H9 (cell line): ENCODE data around the gene PEDS1. TPM values are rescaled to one million over a fixed set of nuclear protein-coding genes. Genes with fewer than 3 reads are reported as not detected.

Experiments used
- DNase-seq: peaks from one replicate; pipeline ENCODE4 v3.0.0-alpha.2; 2017
- H2AFZ ChIP-seq: one replicate; pipeline ENCODE4 v1.6.1; 2013; ENCODE audit warnings: mild to moderate bottlenecking, low read length, control low read depth, moderate library complexity
- H2AK5ac ChIP-seq: 2 replicates; pipeline ENCODE4 v1.6.1; 2013; ENCODE audit warnings: low read length, control low read depth, mixed read lengths; ENCODE audit not compliant: insufficient read length
- H2BK120ac ChIP-seq: one replicate; pipeline ENCODE4 v1.6.1; 2013; ENCODE audit warnings: low read depth, mild to moderate bottlenecking, low read length, control low read depth, inconsistent platforms; ENCODE audit not compliant: poor library complexity, severe bottlenecking
- H2BK12ac ChIP-seq: 2 replicates; pipeline ENCODE4 v1.6.1; 2013; ENCODE audit warnings: low read length, control low read depth, mixed read lengths, low read depth; ENCODE audit not compliant: insufficient read length
- H2BK15ac ChIP-seq: 2 replicates; pipeline ENCODE4 v1.6.1; 2013; ENCODE audit warnings: low read depth, low read length, control low read depth
- H2BK20ac ChIP-seq: one replicate; pipeline ENCODE4 v1.6.1; 2013; ENCODE audit warnings: low read depth, mild to moderate bottlenecking, low read length, control low read depth, inconsistent platforms; ENCODE audit not compliant: poor library complexity, severe bottlenecking
- H2BK5ac ChIP-seq: 2 replicates; pipeline ENCODE4 v1.6.1; 2013; ENCODE audit warnings: low read length, control low read depth, mixed read lengths; ENCODE audit not compliant: insufficient read length
- H3K14ac ChIP-seq: 2 replicates; pipeline ENCODE4 v1.6.1; 2013; ENCODE audit warnings: low read length, control low read depth; ENCODE audit not compliant: insufficient read depth
- H3K18ac ChIP-seq: 2 replicates; pipeline ENCODE4 v1.6.1; 2013; ENCODE audit warnings: low read depth, mild to moderate bottlenecking, mixed read lengths, low read length, control low read depth; ENCODE audit not compliant: insufficient read length
- H3K23ac ChIP-seq: 2 replicates; pipeline ENCODE4 v1.6.1; 2013; ENCODE audit warnings: low read length, control low read depth, mixed read lengths, low read depth; ENCODE audit not compliant: insufficient read length
- H3K23me2 ChIP-seq: 2 replicates; pipeline ENCODE4 v1.6.1; 2013; ENCODE audit warnings: low read depth, mild to moderate bottlenecking, mixed read lengths, low read length, control low read depth; ENCODE audit not compliant: insufficient read length, poor library complexity, severe bottlenecking
- H3K27ac ChIP-seq: 2 replicates; pipeline ENCODE4 v1.5.1; 2013; ENCODE audit warnings: low read length, control low read depth, mixed read lengths, low read depth; ENCODE audit not compliant: insufficient read length
- H3K27me3 ChIP-seq: 2 replicates; pipeline ENCODE4 v1.6.1; 2013; ENCODE audit warnings: low read length, control low read depth, inconsistent platforms; ENCODE audit not compliant: insufficient read depth
- H3K4ac ChIP-seq: 2 replicates; pipeline ENCODE4 v1.6.1; 2013; ENCODE audit warnings: low read depth, mild to moderate bottlenecking, control low read depth, inconsistent platforms, low read length, moderate library complexity
- H3K4me1 ChIP-seq: 2 replicates; pipeline ENCODE4 v1.6.1; 2013; ENCODE audit warnings: low read length, control low read depth, inconsistent platforms; ENCODE audit not compliant: insufficient read depth
- H3K4me2 ChIP-seq: 2 replicates; pipeline ENCODE4 v1.6.1; 2013; ENCODE audit warnings: low read length, control low read depth, mixed read lengths; ENCODE audit not compliant: insufficient read length, insufficient read depth
- H3K56ac ChIP-seq: 2 replicates; pipeline ENCODE4 v1.6.1; 2013; ENCODE audit warnings: low read depth, mild to moderate bottlenecking, mixed read lengths, low read length, control low read depth; ENCODE audit not compliant: insufficient read length
- H3K79me1 ChIP-seq: 2 replicates; pipeline ENCODE4 v1.6.1; 2013; ENCODE audit warnings: low read depth, mild to moderate bottlenecking, moderate library complexity, low read length, control low read depth, inconsistent platforms; ENCODE audit not compliant: insufficient read depth, poor library complexity, severe bottlenecking
- H3K79me2 ChIP-seq: 2 replicates; pipeline ENCODE4 v1.6.1; 2013; ENCODE audit warnings: low read length, control low read depth, inconsistent platforms; ENCODE audit not compliant: insufficient read depth
- H3K9ac ChIP-seq: 2 replicates; pipeline ENCODE4 v1.6.1; 2013; ENCODE audit warnings: low read length, control low read depth, mixed read lengths; ENCODE audit not compliant: insufficient read length; ENCODE audit errors: extremely low read depth
- H3K9me3 ChIP-seq: one replicate; pipeline ENCODE4 v1.6.1; 2013; ENCODE audit warnings: low read depth, low read length, inconsistent platforms; ENCODE audit not compliant: control insufficient read depth
- H3T11ph ChIP-seq: one replicate; pipeline ENCODE4 v1.6.1; 2013; ENCODE audit warnings: mild to moderate bottlenecking, low read length, control low read depth, inconsistent platforms
- H4K20me1 ChIP-seq: one replicate; pipeline ENCODE4 v1.6.1; 2013; ENCODE audit not compliant: control insufficient read depth, insufficient read length, insufficient read depth
- H4K5ac ChIP-seq: 2 replicates; pipeline ENCODE4 v1.6.1; 2013; ENCODE audit warnings: low read depth, mild to moderate bottlenecking, mixed read lengths, low read length, control low read depth; ENCODE audit not compliant: insufficient read length
- H4K8ac ChIP-seq: replicated peaks from 2 replicates; pipeline ENCODE4 v1.6.1; 2013; ENCODE audit warnings: low read length, control low read depth, mixed read lengths, low read depth; ENCODE audit not compliant: insufficient read length
- H4K91ac ChIP-seq: 2 replicates; pipeline ENCODE4 v1.6.1; 2013; ENCODE audit warnings: low read depth, mild to moderate bottlenecking, moderate library complexity, mixed read lengths, low read length, control low read depth; ENCODE audit not compliant: insufficient read length
- H3K27ac Mint-ChIP-seq, 3 experiments: 2 replicates in 2 of 3; 3 replicates in 1 of 3; pipeline ENCODE4 v1.8.0; 2020 to 2021; ENCODE audit warnings: mixed read lengths in 3 of 3, mild to moderate bottlenecking in 1 of 3, moderate library complexity in 1 of 3
- H3K27me3 Mint-ChIP-seq: 2 replicates; pipeline ENCODE4 v1.8.0; 2021; ENCODE audit warnings: low read depth, mild to moderate bottlenecking, moderate library complexity, mixed read lengths
- H3K36me3 Mint-ChIP-seq, 3 experiments: 2 replicates in 2 of 3; 3 replicates in 1 of 3; pipeline ENCODE4 v1.8.0; 2020 to 2021; ENCODE audit warnings: low read depth in 3 of 3, mixed read lengths in 3 of 3; ENCODE audit not compliant: insufficient read depth in 1 of 3
- H3K4me1 Mint-ChIP-seq, 2 experiments: 2 replicates each; pipeline ENCODE4 v1.8.0; 2020; ENCODE audit warnings: mixed read lengths in 2 of 2
- H3K4me3 Mint-ChIP-seq, 2 experiments: 2 replicates in 1 of 2; 3 replicates in 1 of 2; pipeline ENCODE4 v1.8.0; 2020 to 2021; ENCODE audit warnings: mild to moderate bottlenecking in 2 of 2, mixed read lengths in 2 of 2, moderate library complexity in 1 of 2
- H3K9me3 Mint-ChIP-seq, 2 experiments: 2 replicates in 1 of 2; 3 replicates in 1 of 2; pipeline ENCODE4 v1.8.0; 2020; ENCODE audit warnings: mild to moderate bottlenecking in 2 of 2, mixed read lengths in 2 of 2, moderate library complexity in 1 of 2
- WGBS: extraction: QIAGEN DNeasy Blood & Tissue Kit; methylation state at CpG from one replicate; pipeline ENCODE4 v1.1.7; 2013; ENCODE audit warnings: missing lambda C conversion rate, low lambda C conversion rate, mixed read lengths; ENCODE audit not compliant: insufficient read length; ENCODE audit errors: extremely low coverage; 5-methylcytosine and 5-hydroxymethylcytosine counted together
- total RNA-seq: library from RNA; stranded (reverse); gene quantifications from 2 replicates; pipeline ENCODE4 v1.2.1, GENCODE V29; 2021
- TF ChIP-seq, protein P1 (sequence below): fragments of 200-600 bp; sonication (generic); conservative IDR thresholded peaks from 3 replicates; pipeline ENCODE4 v1.8.0; 2021; ENCODE audit warnings: antibody characterized with exemption, mild to moderate bottlenecking

PEDS1 gene
- total RNA-seq, 1 experiment from 2014 or later = 29.3 TPM

- peaks cover 0 to 5% (median 0%) of the 10 kb centered on the region in 3 experiments; a peak in 3 of 7 replicates for H3K36me3 Mint-ChIP-seq
- Histone ChIP-seq H3K14ac (peak within 1 kb of the TSS; percentile 36), H3K23ac (no peak within 1 kb of the TSS), H2AK5ac (no peak within 1 kb of the TSS), H3K9ac (peak within 1 kb of the TSS; percentile 9), H2AFZ (no peak within 1 kb of the TSS), H3K79me2 (peaks cover 1% of the 10 kb centered on the region; the same call in 1 of the 2 replicates), H4K91ac (no peak within 1 kb of the TSS), H3K79me1 (no peaks in the 10 kb centered on the region), H3K23me2 (peaks cover 5% of the 10 kb centered on the region), H2BK15ac (no peak within 1 kb of the TSS), H3K27ac (no peak within 1 kb of the TSS), H2BK12ac (no peak within 1 kb of the TSS), H3K56ac (no peak within 1 kb of the TSS), H4K8ac (no peak within 1 kb of the TSS), H3K27me3 (no peaks in the 10 kb centered on the region), H4K5ac (no peak within 1 kb of the TSS), H3K4me1 (peaks cover 3% of the 10 kb centered on the region; the same call in 1 of the 2 replicates), H2BK20ac (no peak within 1 kb of the TSS), H3K9me3 (no peaks in the 10 kb centered on the region), H2BK5ac (no peak within 1 kb of the TSS), H3K4me2 (peak within 1 kb of the TSS; percentile 40), H3T11ph (no peak within 1 kb of the TSS), H2BK120ac (no peak within 1 kb of the TSS), H3K18ac (peak within 1 kb of the TSS; percentile 46), H3K4ac (no peak within 1 kb of the TSS), H4K20me1 (peaks cover 3% of the 10 kb centered on the region)
- WGBS = no CpG with 5 or more reads among the region's 89 CpGs
- peak within 1 kb of the TSS in 2 of 3 experiments; percentile 74 to 85; a peak in 1 of 7 replicates for H3K27ac Mint-ChIP-seq
- H3K4me1 Mint-ChIP-seq = peaks cover 43 to 59% of the 10 kb centered on the region in 2 experiments
- TF ChIP-seq, protein P1, sequence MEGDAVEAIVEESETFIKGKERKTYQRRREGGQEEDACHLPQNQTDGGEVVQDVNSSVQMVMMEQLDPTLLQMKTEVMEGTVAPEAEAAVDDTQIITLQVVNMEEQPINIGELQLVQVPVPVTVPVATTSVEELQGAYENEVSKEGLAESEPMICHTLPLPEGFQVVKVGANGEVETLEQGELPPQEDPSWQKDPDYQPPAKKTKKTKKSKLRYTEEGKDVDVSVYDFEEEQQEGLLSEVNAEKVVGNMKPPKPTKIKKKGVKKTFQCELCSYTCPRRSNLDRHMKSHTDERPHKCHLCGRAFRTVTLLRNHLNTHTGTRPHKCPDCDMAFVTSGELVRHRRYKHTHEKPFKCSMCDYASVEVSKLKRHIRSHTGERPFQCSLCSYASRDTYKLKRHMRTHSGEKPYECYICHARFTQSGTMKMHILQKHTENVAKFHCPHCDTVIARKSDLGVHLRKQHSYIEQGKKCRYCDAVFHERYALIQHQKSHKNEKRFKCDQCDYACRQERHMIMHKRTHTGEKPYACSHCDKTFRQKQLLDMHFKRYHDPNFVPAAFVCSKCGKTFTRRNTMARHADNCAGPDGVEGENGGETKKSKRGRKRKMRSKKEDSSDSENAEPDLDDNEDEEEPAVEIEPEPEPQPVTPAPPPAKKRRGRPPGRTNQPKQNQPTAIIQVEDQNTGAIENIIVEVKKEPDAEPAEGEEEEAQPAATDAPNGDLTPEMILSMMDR = peak; percentile 84
- no peaks in the 10 kb centered on the region; a peak in 2 of 5 replicates for H3K9me3 Mint-ChIP-seq
- H3K4me3 Mint-ChIP-seq = peak within 1 kb of the TSS; percentile 84 to 90
- DNase-seq = peak; percentile 94
- peaks cover 8% of the 10 kb centered on the region for H3K27me3 Mint-ChIP-seq
Observed at GRCh38 chr20:50190251-50191064, 36.9 kb upstream of the PEDS1 start, which contains the start of gene CEBPB. Gene CEBPB, plus strand, starts transcription at chr20:50190830. Its CDS starts 204 bp downstream, at chr20:50191034.
